Activated CD4-positive, alpha-beta T cell treated with anti-CD3 and anti-CD28 coated beads for 36 hours (primary cell): ENCODE measurements around the gene LYSMD1. TPM values are rescaled to one million over a fixed set of nuclear protein-coding genes. Genes with fewer than 3 reads are reported as not detected.
A peak's percentile ranks its signal among the peaks of the same experiment; 100 is the strongest.

Source experiments
- ATAC-seq: fragments of 200-7000 bp; cut with Tn5 transposase; one replicate; pipeline ENCODE4 v1.10.0; 2021; ENCODE audit warnings: mild to moderate bottlenecking, moderate library complexity
- CTCF ChIA-PET: fragments of 350-600 bp; sonication (Branson Sonifier 250); formaldehyde crosslinking; loops from one replicate; lab custom pipeline; 2021; ENCODE audit warnings: antibody characterized with exemption; lab: Charles Lee
- POLR2A ChIA-PET: fragments of 350-600 bp; sonication (Branson Sonifier 250); formaldehyde crosslinking; loops from one replicate; lab custom pipeline; 2021; ENCODE audit warnings: antibody characterized with exemption, inconsistent platforms; lab: Charles Lee
- DNase-seq: peaks from one replicate; pipeline ENCODE4 v3.0.0-alpha.2; 2020
- H3K27ac Mint-ChIP-seq: one replicate; pipeline ENCODE4 v1.8.0; 2021; ENCODE audit warnings: mixed read lengths
- H3K27me3 Mint-ChIP-seq: one replicate; pipeline ENCODE4 v1.8.0; 2021; ENCODE audit warnings: mixed read lengths
- H3K36me3 Mint-ChIP-seq: one replicate; pipeline ENCODE4 v1.8.0; 2021; ENCODE audit warnings: low read depth, mixed read lengths
- H3K4me1 Mint-ChIP-seq: one replicate; pipeline ENCODE4 v1.8.0; 2021; ENCODE audit warnings: mixed read lengths
- H3K4me3 Mint-ChIP-seq: one replicate; pipeline ENCODE4 v1.8.0; 2021; ENCODE audit warnings: mild to moderate bottlenecking, moderate library complexity, mixed read lengths
- H3K9me3 Mint-ChIP-seq: one replicate; pipeline ENCODE4 v1.8.0; 2021; ENCODE audit warnings: low read depth, mixed read lengths
- intact Hi-C, 2 experiments: fragments of 100-400 bp; cut with DNase I in 1 of 2; cut with micrococcal nuclease in 1 of 2; formaldehyde crosslinking; loops; one replicate each; pipeline versions ENCODE4 v1.14.2 to v1.15.1; 2022 to 2024; cut with DNase I, micrococcal nuclease
- total RNA-seq, 2 experiments: library from RNA; stranded (reverse); gene quantifications; one replicate each; pipeline ENCODE4 v1.2.3, GENCODE V29; 2021

Gene LYSMD1
- total RNA-seq, 2 experiments from 2014 or later: 4.3 to 5.1 TPM

DNA sequence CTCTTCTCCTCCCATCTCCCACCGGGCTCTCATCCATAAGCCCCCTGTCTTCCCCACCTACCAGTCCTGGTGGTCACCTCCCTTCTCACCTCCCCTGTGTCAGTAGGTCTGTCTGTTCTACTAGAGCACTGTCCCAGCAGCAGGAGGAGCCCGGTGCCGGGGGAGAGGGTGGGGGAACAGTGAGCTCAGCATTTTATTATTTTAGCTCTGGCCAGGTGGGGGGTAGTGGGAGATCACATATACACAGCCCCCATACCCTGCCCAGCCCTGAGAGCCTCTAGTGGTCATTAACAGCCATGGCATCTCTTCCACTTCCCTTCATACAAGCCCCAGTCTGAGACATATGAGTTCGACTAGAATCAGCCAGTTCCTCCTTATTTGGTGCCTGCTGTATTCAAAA, 10.2 kb upstream of the LYSMD1 start, which contains the start of gene TMOD4:
TMOD4 (minus strand) TSS at position 119 of the 400 bp plus-strand sequence. CDS start 1,106 bp downstream, outside the sequence.
- Mint-ChIP-seq H3K4me1 (no peaks in the 10 kb centered on the region), H3K4me3 (no peak within 1 kb of the TSS), H3K36me3 (peaks cover 41% of the 10 kb centered on the region), H3K9me3 (no peaks in the 10 kb centered on the region), H3K27ac (no peak within 1 kb of the TSS), H3K27me3 (no peaks in the 10 kb centered on the region)
- ATAC-seq (peak; percentile 79), DNase-seq (no peak)
- POLR2A ChIA-PET: no interaction called here
- CTCF ChIA-PET: interaction anchor here (1.0 to 1.7 kb wide), 2 partner anchors 9 to 19 kb away, joined by 7 to 8 read pairs; partner anchors contain the start of gene TNFAIP8L2
- intact Hi-C loops: no loop called here

DNA sequence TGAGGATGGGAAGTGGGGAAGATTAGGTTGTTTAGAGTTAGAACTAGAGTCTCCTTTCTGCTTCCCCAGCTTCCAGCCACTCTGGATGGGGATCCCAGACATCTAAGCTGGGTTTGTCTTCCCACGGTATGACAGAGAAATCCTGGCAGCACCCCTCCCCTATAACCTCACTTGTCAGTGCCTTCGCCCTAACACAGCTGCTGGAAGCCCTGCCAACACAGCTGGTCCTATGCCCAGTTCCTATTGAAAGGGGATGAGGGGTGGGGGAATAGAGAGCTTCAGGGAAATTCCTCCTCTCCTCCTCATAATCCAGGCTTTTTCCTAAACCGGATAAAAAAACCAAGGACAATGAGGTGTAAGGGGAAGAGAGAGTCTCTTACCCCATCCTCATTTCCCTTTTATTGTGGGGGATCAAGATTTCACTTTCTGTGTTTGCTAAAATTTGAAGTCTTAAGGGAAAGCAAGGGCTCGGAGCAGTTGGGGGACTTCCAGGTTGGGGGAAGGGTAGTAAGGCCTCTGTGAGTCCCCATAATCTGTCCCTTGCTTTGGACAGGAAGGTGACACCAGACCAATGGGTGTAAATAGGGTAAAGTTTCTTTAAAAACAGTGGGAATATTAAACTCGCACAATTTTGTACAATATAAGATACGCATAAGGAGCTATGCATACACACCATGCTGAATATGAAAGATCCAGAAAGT, 9.5 kb upstream of the LYSMD1 start:
- intact Hi-C loops: no loop called here
- Mint-ChIP-seq H3K27me3 (no peaks in the 10 kb centered on the region), H3K4me1 (no peaks in the 10 kb centered on the region), H3K4me3 (no peak overlapping the region), H3K27ac (no peak overlapping the region), H3K36me3 (peaks cover 36% of the 10 kb centered on the region), H3K9me3 (no peaks in the 10 kb centered on the region)
- CTCF ChIA-PET: interaction anchor here (0.5 to 1.7 kb wide), 4 partner anchors 19 to 151 kb away, joined by 3 to 8 read pairs (median 4); partner anchors contain the start of gene TNFAIP8L2
- DNase-seq (no peak), ATAC-seq (no peak)
- POLR2A ChIA-PET: no interaction called here

DNA sequence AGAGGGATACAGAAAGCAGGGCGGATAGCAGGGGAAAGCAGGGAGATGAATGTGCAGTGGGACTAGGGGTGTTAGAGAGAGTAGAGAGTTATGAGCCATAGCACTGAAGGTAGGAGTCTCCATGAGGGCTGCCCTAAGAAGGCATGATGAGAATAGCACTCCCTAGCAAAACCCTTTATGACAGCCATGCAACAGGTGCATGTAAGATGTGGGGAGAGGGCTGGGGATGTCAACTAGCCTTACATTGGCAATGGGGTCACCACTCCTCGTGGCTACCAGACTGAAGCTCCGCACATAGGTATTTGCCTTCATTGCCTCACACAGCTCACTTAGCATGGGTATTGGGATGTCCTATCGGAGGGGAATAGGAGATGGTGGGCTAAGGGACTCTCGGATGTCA, 5.5 kb upstream of the LYSMD1 start:
- no peaks in the 10 kb centered on the region for H3K9me3 Mint-ChIP-seq
- H3K27me3 Mint-ChIP-seq: no peaks in the 10 kb centered on the region
- H3K27ac Mint-ChIP-seq: no peak overlapping the region
- H3K4me1 Mint-ChIP-seq: peaks cover 11% of the 10 kb centered on the region
- intact Hi-C loops: no loop called here
- POLR2A ChIA-PET: interaction anchor here (0.5 kb wide), 1 partner anchor 81 kb away, joined by 7 read pairs; no protein-coding TSS in a partner anchor
- peaks cover 32% of the 10 kb centered on the region for H3K36me3 Mint-ChIP-seq
- ATAC-seq (no peak), DNase-seq (no peak)
- CTCF ChIA-PET: interaction anchor here (0.9 to 1.1 kb wide), 3 partner anchors 15 to 81 kb away, joined by 3 read pairs; partner anchors contain the start of gene TNFAIP8L2
- no peak overlapping the region for H3K4me3 Mint-ChIP-seq

DNA sequence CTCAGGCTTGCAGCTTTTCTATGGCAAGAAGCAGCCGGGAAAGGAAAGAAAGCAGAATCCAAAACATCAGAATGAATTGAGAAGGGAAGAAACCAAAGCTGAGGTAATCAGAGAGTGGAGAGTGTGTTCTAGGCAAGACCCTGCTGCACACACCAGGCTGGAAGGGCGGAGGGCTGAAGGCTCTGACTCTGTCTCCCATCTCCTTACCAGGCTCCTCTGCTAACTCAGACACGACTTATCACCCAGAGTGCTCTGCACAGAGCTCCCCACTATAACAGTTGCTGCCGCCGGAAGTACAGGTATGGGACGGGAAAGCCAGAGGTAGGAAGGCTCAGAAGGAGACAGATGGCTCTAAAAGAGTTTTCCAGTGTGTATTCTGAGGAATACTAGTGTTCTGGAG, 1.4 kb upstream of the LYSMD1 start:
- Mint-ChIP-seq H3K27me3 (no peaks in the 10 kb centered on the region), H3K4me1 (peaks cover 38% of the 10 kb centered on the region), H3K36me3 (peaks cover 51% of the 10 kb centered on the region), H3K4me3 (peak overlapping the region; percentile 92), H3K9me3 (no peaks in the 10 kb centered on the region), H3K27ac (peak overlapping the region; percentile 98)
- DNase-seq: no peak
- ChIA-PET POLR2A (interaction anchor here (0.6 to 2.8 kb wide), 5 partner anchors 10 to 232 kb away, joined by 3 to 14 read pairs (median 9); partner anchors contain the start of genes PSMB4, TNFAIP8L2 and VPS72), CTCF (interaction anchor here (1.0 to 4.4 kb wide), 4 partner anchors 9 to 116 kb away, joined by 3 to 25 read pairs (median 8); partner anchors contain the start of genes TMOD4 and TNFAIP8L2)
- no peak for ATAC-seq
- intact Hi-C loops: loop anchor here in 1 of 2 experiments (2.0 to 10.0 kb wide), 2 partner anchors 30 to 602 kb away; no protein-coding TSS in a partner anchor

DNA sequence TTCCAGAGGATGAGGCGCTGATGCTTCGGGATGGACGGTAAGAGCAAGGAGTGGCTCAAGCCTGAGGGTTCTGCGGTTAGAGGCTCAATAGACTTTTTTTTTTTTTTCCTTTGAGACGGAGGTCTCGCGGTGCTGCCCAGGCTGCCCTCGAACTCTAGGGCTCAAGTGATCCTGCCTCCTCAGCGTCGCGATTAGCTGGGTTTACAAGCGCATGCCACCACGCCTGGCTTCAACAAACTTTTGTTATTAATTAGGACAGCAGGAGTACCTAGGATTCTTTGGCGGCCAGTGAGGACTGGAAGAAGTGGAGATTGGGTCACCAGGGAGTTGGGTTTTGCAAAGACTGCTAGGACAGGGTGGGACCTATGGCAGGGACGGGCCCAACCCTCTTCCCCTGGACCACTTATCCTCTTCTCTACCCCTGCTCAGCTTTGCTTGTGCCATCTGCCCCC, 829 bp upstream of the LYSMD1 start:
- DNase-seq (peak; percentile 37), ATAC-seq (peak; percentile 1)
- Mint-ChIP-seq H3K27me3 (no peaks in the 10 kb centered on the region), H3K4me3 (peak overlapping the region; percentile 92), H3K36me3 (peaks cover 56% of the 10 kb centered on the region), H3K4me1 (peaks cover 44% of the 10 kb centered on the region), H3K9me3 (no peaks in the 10 kb centered on the region), H3K27ac (peak overlapping the region; percentile 98)
- ChIA-PET POLR2A (interaction anchor here (0.6 to 2.8 kb wide), 5 partner anchors 9 to 233 kb away, joined by 3 to 14 read pairs (median 9); partner anchors contain the start of genes PSMB4, TNFAIP8L2 and VPS72), CTCF (interaction anchor here (0.6 to 4.4 kb wide), 5 partner anchors 10 to 115 kb away, joined by 3 to 25 read pairs (median 7); partner anchors contain the start of genes TMOD4 and TNFAIP8L2)
- intact Hi-C loops: loop anchor here (1.0 to 10.0 kb wide), 10 partner anchors 20 to 602 kb away; partner anchors contain the start of genes PSMD4 (in 2 of the 2), ENSA (in 1 of the 2), PI4KB (in 1 of the 2) and PIP5K1A (in 1 of the 2)

DNA sequence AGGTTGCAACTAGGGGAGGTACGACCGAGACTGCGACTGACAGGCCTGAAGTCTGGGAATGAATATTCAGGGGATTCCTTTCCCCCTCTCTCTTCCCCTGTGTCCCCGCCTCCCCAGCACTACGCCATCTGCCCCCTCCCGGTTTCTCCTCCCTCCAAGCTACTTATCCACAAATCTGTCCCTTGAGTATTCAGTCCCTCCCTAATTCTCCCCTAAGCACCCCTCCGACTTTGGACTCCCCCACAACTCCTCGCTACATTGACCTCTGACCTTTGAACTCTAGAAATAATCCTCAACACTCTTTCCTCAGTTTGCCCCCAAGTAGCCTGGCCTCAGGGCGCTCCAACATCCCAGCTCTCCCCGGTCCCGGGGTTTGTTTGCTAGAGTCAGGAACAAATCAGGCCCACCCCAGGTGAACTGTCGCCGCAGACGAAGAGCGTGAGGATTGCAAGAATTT, 393 bp downstream of the LYSMD1 start:
- CTCF ChIA-PET: interaction anchor here (0.7 to 4.4 kb wide), 4 partner anchors 8 to 136 kb away, joined by 3 to 25 read pairs (median 4); partner anchors contain the start of genes PSMD4 and TNFAIP8L2
- H3K36me3 Mint-ChIP-seq: peaks cover 61% of the 10 kb centered on the region
- no peaks in the 10 kb centered on the region for H3K9me3 Mint-ChIP-seq
- ATAC-seq: peak; percentile 14
- H3K27me3 Mint-ChIP-seq: no peaks in the 10 kb centered on the region
- intact Hi-C loops: loop anchor here (1.0 to 10.0 kb wide), 5 partner anchors 9 to 601 kb away; partner anchors contain the start of genes GABPB2 (in 1 of the 2), PRUNE1 (in 1 of the 2), PSMB4 (in 1 of the 2) and TNFAIP8L2 (in 1 of the 2)
- H3K4me1 Mint-ChIP-seq: peaks cover 53% of the 10 kb centered on the region
- POLR2A ChIA-PET: interaction anchor here (0.6 to 2.8 kb wide), 3 partner anchors 8 to 112 kb away, joined by 3 to 9 read pairs (median 4); partner anchors contain the start of gene TNFAIP8L2
- peak overlapping the region; percentile 98 for H3K27ac Mint-ChIP-seq
- H3K4me3 Mint-ChIP-seq: peak overlapping the region; percentile 92
- peak; percentile 47 for DNase-seq

DNA sequence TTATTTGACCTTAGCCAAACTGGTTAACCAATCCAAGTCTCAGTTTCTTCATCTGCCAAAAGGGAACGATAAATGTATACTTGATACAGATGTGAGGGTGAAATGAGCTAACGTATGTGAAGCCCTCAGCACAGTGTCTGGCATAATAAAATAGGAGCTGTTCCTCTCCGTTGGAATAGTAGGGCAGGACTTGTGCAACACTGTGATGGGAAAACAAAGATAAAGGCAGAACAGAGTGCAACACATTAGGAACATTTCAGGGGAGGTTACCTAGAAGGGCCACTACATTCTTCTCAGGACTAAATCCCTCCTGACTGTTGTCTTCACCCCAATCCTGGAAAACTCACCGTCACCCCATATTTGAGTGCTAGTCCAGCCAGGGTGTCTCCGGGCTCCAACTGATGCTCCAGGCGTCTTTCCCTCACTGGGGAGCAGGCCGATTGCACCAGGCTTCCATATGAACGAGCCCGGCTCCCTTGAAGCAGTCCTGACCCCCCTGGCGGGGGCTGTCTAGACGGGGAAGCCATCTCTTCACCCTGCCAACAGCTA, 896 bp downstream of the LYSMD1 start:
- peak overlapping the region; percentile 98 for H3K27ac Mint-ChIP-seq
- peak overlapping the region; percentile 92 for H3K4me3 Mint-ChIP-seq
- DNase-seq: no peak
- H3K4me1 Mint-ChIP-seq: peaks cover 56% of the 10 kb centered on the region
- intact Hi-C loops: loop anchor here (1.0 to 10.0 kb wide), 5 partner anchors 9 to 600 kb away; partner anchors contain the start of genes GABPB2 (in 1 of the 2), PRUNE1 (in 1 of the 2), PSMB4 (in 1 of the 2) and TNFAIP8L2 (in 1 of the 2)
- ATAC-seq: no peak
- H3K36me3 Mint-ChIP-seq: peaks cover 65% of the 10 kb centered on the region
- CTCF ChIA-PET: interaction anchor here (0.7 to 4.4 kb wide), 4 partner anchors 8 to 136 kb away, joined by 3 to 25 read pairs (median 4); partner anchors contain the start of genes PSMD4 and TNFAIP8L2
- no peaks in the 10 kb centered on the region for H3K27me3 Mint-ChIP-seq
- POLR2A ChIA-PET: interaction anchor here (0.6 to 2.8 kb wide), 3 partner anchors 8 to 113 kb away, joined by 3 to 9 read pairs (median 4); partner anchors contain the start of gene TNFAIP8L2
- H3K9me3 Mint-ChIP-seq: no peaks in the 10 kb centered on the region

DNA sequence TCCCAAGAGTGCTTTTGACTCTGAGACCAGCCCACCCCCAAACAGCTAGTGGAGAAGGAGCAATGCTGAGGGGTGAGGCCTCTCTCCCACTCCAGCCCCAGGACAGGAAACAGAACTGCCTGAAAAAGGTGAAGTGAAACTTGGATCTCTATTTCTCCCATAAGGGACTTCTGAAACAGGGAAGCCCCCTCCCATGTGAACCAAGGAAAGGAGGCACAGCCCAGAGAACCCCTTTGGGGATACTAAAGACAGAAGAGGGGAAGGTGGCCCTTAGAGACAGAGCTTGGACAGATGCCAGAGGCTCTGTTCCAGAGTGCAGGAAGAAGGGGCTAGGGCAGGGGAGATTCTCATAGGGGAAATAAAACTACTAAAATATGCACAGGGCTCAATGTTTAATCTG, 6.3 kb downstream of the LYSMD1 start:
- CTCF ChIA-PET: interaction anchor here (1.2 to 8.0 kb wide), 5 partner anchors 11 to 60 kb away, joined by 4 to 195 read pairs (median 11); no protein-coding TSS in a partner anchor
- no peak for DNase-seq
- POLR2A ChIA-PET: interaction anchor here (0.7 to 2.9 kb wide), 3 partner anchors 28 to 118 kb away, joined by 4 to 9 read pairs (median 5); no protein-coding TSS in a partner anchor
- Mint-ChIP-seq H3K4me3 (peak overlapping the region; percentile 4), H3K27ac (peak overlapping the region; percentile 99), H3K27me3 (no peaks in the 10 kb centered on the region), H3K9me3 (no peaks in the 10 kb centered on the region), H3K4me1 (peaks cover 62% of the 10 kb centered on the region), H3K36me3 (peaks cover 56% of the 10 kb centered on the region)
- no peak for ATAC-seq
- intact Hi-C loops: loop anchor here (5.0 kb wide), 3 partner anchors 38 to 597 kb away; partner anchors contain the start of genes MINDY1 (in 1 of the 2), PIP5K1A (in 1 of the 2) and PRUNE1 (in 1 of the 2)

DNA sequence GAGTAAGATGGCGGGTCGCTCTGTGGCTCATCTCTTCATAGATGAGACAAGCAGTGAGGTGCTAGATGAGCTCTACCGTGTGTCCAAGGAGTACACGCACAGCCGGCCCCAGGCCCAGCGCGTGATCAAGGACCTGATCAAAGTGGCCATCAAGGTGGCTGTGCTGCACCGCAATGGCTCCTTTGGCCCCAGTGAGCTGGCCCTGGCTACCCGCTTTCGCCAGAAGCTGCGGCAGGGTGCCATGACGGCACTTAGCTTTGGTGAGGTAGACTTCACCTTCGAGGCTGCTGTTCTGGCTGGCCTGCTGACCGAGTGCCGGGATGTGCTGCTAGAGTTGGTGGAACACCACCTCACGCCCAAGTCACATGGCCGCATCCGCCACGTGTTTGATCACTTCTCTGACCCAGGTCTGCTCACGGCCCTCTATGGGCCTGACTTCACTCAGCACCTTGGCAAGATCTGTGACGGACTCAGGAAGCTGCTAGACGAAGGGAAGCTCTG, 6.9 kb downstream of the LYSMD1 start:
- ATAC-seq: no peak
- H3K27me3 Mint-ChIP-seq: no peaks in the 10 kb centered on the region
- H3K36me3 Mint-ChIP-seq: peaks cover 52% of the 10 kb centered on the region
- no peaks in the 10 kb centered on the region for H3K9me3 Mint-ChIP-seq
- POLR2A ChIA-PET: interaction anchor here (0.5 to 2.9 kb wide), 5 partner anchors 28 to 121 kb away, joined by 3 to 9 read pairs (median 5); no protein-coding TSS in a partner anchor
- peak overlapping the region; percentile 88 for H3K4me3 Mint-ChIP-seq
- H3K4me1 Mint-ChIP-seq: peaks cover 59% of the 10 kb centered on the region
- CTCF ChIA-PET: interaction anchor here (0.6 to 8.0 kb wide), 6 partner anchors 10 to 445 kb away, joined by 3 to 195 read pairs (median 4); partner anchors contain the start of gene MINDY1
- intact Hi-C loops: loop anchor here (5.0 kb wide), 3 partner anchors 38 to 596 kb away; partner anchors contain the start of genes MINDY1 (in 1 of the 2), PIP5K1A (in 1 of the 2) and PRUNE1 (in 1 of the 2)
- H3K27ac Mint-ChIP-seq: peak overlapping the region; percentile 99
- peak; percentile 61 for DNase-seq
